Renal cortex interstitium (tissue), 11 donors: Measurements from ENCODE around the gene DNAJB1. TPM values are rescaled to one million over a fixed set of nuclear protein-coding genes. Genes with fewer than 3 reads are reported as not detected.

Experiments used
- DNase-seq, 11 donors: peaks; one replicate each; pipeline ENCODE4 v3.0.0-alpha.2; 2013; ENCODE audit warnings: low read depth in 9 of 11, low spot score in 4 of 11; ENCODE audit errors: extremely low read depth in 1 of 11
- polyA plus RNA-seq, 3 donors: library from polyadenylated mRNA; unstranded; fragments of 120-200 nt; gene quantifications; one replicate each; pipeline ENCODE4 v1.2.1, GENCODE V29; 2013; ENCODE audit not compliant: insufficient read length in 3 of 3

DNAJB1 gene
- polyA plus RNA-seq, 3 donors, result 76.2 to 108 (median 97.3) TPM

- DNase-seq, result no peak
Measured at GRCh38 chr19:14533450-14533849, 15.3 kb upstream of the DNAJB1 start.

GRCh38 chr19:14530506-14530905 is 12.3 kb upstream of the DNAJB1 start:
- DNase-seq, result no peak

- DNase-seq, result peak in 1 of 11 donors; percentile 45
Measured at GRCh38 chr19:14530005-14530348, 11.8 kb upstream of the DNAJB1 start.

GRCh38 chr19:14529254-14530004 is 11.2 kb upstream of the DNAJB1 start, which contains the start of gene TECR:
Gene TECR, plus strand, starts transcription at chr19:14529594. Its CDS starts 103 bp downstream, at chr19:14529697.
- peak; percentile 99 to 100 (median 100) for DNase-seq

GRCh38 chr19:14528419-14529253 is 10.4 kb upstream of the DNAJB1 start:
- DNase-seq, result no peak

GRCh38 chr19:14526423-14526822 is 8.2 kb upstream of the DNAJB1 start:
- no peak for DNase-seq

- no peak for DNase-seq
Measured at GRCh38 chr19:14525729-14526128, 7.5 kb upstream of the DNAJB1 start.

- DNase-seq, result no peak
Measured at GRCh38 chr19:14520543-14520942, 2.3 kb upstream of the DNAJB1 start.

GRCh38 chr19:14519860-14520407 is 1.7 kb upstream of the DNAJB1 start:
- DNase-seq, result no peak

- DNase-seq, result no peak
Measured at GRCh38 chr19:14519245-14519859, 1.2 kb upstream of the DNAJB1 start.

GRCh38 chr19:14517446-14517839 is 754 bp downstream of the DNAJB1 start:
- DNase-seq, result no peak

- DNase-seq, result no peak
Measured at GRCh38 chr19:14516746-14517438, 1.3 kb downstream of the DNAJB1 start.

GRCh38 chr19:14516048-14516534 is 2.1 kb downstream of the DNAJB1 start:
- DNase-seq, result no peak

GRCh38 chr19:14515501-14516047 is 2.6 kb downstream of the DNAJB1 start:
- no peak for DNase-seq

- no peak for DNase-seq
Measured at GRCh38 chr19:14514215-14514863, 3.9 kb downstream of the DNAJB1 start.

GRCh38 chr19:14512406-14512961 is 5.7 kb downstream of the DNAJB1 start:
- DNase-seq, result no peak

GRCh38 chr19:14511229-14511593 is 7.0 kb downstream of the DNAJB1 start:
- no peak for DNase-seq
